Epithelial cell of esophagus (primary cell): Measurements from ENCODE around the gene PUM2.
A peak's percentile ranks its signal among the peaks of the same experiment; 100 is the strongest.

Experiments
- DNase-seq: peaks from one replicate; pipeline ENCODE4 v3.0.0; 2010; ENCODE audit warnings: low read depth
- H3K4me3 ChIP-seq: 2 replicates; pipeline ENCODE4 v1.5.1; 2011; ENCODE audit warnings: mild to moderate bottlenecking, low read length, control low read depth
- TF ChIP-seq, protein P1 (sequence below): IDR thresholded peaks from 2 replicates; pipeline ENCODE4 v1.5.1; 2011; ENCODE audit warnings: low read depth, mild to moderate bottlenecking, low read length, control low read depth, inconsistent platforms; ENCODE audit not compliant: insufficient read depth; ENCODE audit errors: missing control alignments

PUM2 gene

DNA sequence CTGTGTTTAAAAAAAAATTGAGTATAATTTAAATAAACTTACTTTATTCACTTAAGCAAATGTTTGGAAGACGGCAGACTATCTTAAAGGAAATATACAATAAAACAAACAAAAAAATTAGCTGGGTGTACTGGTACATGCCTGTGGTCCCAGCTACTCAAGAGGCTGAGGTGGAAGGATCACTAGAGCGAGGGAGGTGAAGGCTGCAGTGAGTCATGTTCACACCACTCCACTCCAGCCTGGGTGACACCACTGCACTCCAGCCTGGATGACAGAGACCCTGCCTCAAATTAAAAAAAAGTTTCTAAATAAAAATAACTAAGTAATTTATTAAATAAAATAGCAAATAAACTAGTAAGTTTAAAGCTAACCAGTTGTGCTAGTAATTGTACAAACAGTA, 7.5 kb downstream of the PUM2 start:
- peak; percentile 30 for DNase-seq
- H3K4me3 ChIP-seq, result no peak overlapping the region
- TF ChIP-seq, protein P1, sequence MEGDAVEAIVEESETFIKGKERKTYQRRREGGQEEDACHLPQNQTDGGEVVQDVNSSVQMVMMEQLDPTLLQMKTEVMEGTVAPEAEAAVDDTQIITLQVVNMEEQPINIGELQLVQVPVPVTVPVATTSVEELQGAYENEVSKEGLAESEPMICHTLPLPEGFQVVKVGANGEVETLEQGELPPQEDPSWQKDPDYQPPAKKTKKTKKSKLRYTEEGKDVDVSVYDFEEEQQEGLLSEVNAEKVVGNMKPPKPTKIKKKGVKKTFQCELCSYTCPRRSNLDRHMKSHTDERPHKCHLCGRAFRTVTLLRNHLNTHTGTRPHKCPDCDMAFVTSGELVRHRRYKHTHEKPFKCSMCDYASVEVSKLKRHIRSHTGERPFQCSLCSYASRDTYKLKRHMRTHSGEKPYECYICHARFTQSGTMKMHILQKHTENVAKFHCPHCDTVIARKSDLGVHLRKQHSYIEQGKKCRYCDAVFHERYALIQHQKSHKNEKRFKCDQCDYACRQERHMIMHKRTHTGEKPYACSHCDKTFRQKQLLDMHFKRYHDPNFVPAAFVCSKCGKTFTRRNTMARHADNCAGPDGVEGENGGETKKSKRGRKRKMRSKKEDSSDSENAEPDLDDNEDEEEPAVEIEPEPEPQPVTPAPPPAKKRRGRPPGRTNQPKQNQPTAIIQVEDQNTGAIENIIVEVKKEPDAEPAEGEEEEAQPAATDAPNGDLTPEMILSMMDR, result no peak

DNA sequence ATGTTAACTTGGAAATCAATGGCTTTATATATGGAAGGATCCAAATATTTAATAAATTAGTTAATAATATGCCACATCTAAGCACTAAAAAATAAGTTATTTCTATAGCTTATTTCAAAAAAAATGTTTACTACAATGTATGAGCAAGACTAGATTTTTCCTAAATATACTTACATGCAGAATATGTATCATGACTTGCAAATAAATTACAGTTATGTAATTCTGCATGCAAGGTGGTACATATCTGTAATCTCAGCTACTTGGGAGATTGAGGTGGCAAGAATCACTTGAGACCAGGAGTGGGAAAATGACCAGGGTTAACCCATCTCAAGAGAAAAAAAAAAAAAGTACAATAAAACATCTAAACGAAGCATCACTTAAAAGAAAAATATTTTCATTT, 11.6 kb downstream of the PUM2 start:
- TF ChIP-seq, protein P1, result no peak
- DNase-seq, result no peak

DNA sequence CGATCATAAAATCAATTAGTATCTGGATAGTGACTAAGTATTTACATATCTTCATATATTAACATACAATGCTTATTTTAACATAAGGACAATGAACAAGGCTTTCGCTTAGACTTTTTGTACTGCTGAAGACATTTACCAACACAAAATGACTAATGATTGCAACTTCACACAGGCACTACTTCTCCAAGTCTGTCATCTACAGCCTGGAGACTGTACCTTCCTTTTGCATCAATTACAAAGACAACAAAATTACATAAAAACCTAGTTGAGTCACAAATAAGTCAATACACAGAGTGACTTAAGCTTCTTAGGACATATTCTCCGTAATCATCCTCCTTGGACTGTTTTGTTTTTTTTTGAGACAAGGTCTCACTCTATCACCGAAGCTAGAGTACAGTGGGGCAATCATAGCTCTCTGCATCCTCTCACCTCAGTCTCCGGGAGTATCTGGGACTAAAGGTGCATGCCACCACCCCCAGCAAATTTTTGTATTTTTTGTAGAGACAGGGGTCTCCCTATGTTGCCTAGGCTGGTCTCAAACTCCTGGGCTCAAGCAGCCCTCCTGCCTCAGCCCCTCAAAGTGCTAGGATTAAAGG, 15.9 kb downstream of the PUM2 start:
- TF ChIP-seq, protein P1, result no peak
- DNase-seq, result peak; percentile 71
- no peak overlapping the region for H3K4me3 ChIP-seq

More for the DNA sequence above, 11.6 kb downstream of the PUM2 start:
- H3K4me3 ChIP-seq, result no peak overlapping the region

DNA sequence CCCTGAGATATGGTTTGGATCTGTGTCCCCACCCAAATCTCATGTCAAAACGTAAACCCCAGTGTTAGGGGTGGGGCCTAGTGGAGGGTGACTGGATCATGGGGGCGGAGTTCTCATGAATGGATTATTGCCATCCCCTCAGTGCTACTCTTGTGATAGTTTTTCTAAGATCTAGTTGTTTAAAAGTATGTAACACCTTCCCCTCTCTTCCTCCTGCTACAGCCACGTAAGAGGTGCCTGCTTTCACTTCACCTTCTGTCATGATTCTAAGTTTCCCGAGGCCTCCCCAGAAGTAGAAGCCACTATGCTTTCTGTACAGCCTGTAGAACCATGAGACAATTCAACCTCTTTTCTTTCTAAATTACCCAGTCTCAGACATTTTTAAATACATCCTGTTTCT, 16.9 kb downstream of the PUM2 start:
- TF ChIP-seq, protein P1, result no peak
- H3K4me3 ChIP-seq, result no peak overlapping the region
- DNase-seq, result no peak

DNA sequence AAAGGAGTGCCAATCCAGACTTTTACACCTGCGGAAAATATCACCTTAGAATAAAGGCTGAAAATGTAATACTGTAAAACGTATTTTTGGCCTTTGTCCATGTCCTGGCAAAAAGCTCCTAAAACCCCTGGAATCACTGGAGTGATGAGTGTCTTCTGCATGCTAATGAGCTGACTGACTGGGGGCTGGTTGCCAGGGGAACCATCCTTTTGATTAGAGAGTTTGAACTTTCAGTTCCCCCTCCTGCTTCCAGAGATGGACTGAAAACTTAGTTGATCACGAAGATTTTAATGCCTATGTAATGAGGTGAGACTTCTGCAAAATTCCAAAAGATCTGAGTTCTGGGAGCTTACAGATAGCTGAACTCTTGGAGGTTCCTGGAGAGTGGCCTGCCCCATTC, 20.5 kb downstream of the PUM2 start:
- H3K4me3 ChIP-seq, result no peak overlapping the region
- DNase-seq, result no peak
- TF ChIP-seq, protein P1, result no peak

DNA sequence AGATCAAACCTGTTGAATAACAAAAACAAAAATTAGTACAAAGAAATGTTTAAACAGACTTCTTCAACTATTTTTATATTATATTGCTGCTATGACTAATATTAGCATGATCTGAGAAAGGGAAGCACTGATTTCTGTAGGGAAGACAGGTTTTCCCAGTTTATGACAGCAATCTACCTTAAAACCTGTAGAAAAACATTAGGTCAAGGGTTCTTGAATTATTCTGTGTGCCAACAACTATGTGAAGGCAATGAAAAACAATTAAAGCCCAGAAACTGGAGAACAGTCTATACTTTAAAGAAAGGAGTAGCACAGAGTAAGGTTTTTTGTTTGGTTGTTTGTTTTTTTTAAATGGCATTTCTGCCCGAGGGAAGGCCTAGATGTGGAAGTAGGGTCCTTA, 23.3 kb downstream of the PUM2 start:
- TF ChIP-seq, protein P1, result no peak
- peak; percentile 80 for DNase-seq
- no peak overlapping the region for H3K4me3 ChIP-seq

DNA sequence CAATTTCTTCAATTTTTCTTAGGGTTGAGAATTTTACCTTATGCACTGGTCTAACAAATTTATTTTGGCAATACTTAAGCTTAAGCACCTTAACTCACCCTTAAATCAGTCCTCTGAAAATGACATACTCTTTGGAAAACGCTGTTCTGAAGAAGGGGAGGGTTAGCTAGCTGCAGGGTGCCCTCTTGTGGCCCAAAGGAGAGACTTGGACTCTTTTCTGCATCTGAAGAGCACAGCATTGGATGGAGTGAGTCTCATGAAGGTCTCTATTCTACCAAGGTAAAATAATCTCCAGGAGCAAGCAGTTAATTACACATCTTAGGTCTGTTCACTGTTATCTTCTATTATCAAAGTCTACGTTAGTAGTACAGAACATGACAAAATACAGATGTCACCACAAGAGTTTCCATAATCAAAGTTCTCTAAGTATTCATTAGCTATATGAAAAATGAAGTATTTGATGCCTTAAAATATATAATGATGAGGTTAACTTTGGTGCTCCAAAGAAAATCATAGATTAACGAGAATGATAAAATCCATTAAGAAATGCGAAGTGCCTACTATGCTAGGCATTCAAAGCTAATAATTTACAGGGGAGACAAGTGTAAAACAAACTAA, 24.4 kb downstream of the PUM2 start:
- TF ChIP-seq, protein P1, result peak; percentile 94
- no peak overlapping the region for H3K4me3 ChIP-seq
- peak; percentile 73 for DNase-seq
